M059J (cell line): ENCODE data around the gene KRTAP10-3. TPM values are rescaled to one million over a fixed set of nuclear protein-coding genes. Genes with fewer than 3 reads are reported as not detected.
"Not testable (repeated sequence)": the region's sequence is repeated elsewhere in the genome, so short reads cannot be mapped to it uniquely, and the experiment has no call there.

Experiments used
- DNase-seq: peaks from one replicate; pipeline ENCODE4 v3.0.0-alpha.2; 2012; ENCODE audit warnings: low read depth
- total RNA-seq: library from RNA; depleted of rRNA; stranded (reverse); fragments of >200 nt; shearing (Covaris generic); gene quantifications from 2 replicates; pipeline ENCODE4 v1.2.3, GENCODE V29; 2014

Gene KRTAP10-3
- total RNA-seq, 1 experiment from 2014 or later: not detected

DNA sequence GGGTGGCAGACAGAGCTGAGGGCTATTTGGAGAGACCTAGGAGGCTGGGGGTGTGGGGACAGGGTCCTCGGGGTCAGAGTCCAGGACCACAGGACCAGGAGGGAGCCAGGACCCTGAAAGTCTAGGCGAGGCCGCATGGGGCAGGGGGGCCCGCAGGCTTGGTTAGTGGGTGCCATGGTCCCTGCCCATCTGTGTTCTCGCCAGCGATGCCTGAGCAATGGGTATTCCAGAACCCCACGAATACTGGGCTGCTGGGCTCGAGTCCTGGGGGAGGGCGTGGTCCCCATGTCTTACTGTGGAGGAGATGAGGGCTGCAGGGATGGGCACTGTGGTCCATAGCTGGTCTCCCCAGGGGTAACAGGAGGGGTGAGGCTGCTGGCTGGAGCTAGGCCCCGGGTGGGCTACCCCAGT is 31.7 kb upstream of the KRTAP10-3 start:
- no peak for DNase-seq

DNA sequence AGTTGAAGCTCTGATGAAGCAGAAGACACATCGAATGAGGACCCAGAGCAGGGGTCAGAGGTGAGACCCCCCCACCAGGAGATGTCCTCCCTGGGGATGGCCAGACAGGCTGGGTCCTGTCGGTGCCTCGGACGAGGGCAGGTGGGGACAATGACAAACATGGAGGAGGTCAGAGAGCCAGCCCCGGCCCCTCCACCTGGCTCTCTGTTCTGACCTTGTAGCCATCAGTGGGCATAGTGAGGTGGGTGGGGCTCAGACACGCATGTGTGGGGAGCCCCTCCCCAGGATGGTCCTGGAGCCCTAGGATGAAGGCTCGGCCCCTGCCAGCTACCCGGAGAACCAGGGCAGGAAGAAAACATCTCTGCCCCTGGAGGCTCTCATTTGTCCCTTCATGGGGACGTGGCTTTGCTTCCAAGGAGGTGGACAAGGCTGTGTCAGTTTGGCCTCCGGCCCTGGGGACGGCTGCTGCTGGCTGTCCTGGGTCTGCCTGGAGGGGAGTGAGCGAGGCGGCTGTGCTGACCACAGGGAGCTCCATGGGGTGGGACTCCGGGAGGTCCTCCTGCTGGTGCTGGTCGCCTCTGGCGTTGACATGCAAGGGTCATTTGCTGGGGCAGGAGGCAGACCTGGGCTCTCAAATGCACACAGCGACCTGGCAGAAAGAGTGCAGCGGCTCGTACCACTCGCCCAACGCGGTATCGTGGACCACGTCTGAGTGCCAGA is 31.2 kb upstream of the KRTAP10-3 start:
- no peak for DNase-seq

DNA sequence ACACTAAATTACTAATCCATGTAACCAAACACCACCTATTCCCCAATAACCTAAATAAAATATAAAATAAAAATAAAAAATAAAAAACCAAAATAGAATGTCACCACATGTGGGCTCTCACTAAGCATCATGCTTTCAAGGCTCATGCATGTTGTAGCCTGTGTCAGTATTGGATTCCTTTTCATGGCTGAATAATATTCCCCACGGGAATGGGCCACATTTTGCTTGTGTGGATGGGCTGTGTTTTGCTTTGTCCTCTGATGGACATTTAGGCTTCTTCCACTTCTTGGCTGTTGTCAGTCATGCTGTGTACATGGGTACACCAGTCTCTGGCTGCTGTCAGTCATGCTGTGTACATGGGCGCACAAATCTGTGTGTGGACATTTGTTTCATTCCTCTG is 30.5 kb upstream of the KRTAP10-3 start:
- DNase-seq: no peak

DNA sequence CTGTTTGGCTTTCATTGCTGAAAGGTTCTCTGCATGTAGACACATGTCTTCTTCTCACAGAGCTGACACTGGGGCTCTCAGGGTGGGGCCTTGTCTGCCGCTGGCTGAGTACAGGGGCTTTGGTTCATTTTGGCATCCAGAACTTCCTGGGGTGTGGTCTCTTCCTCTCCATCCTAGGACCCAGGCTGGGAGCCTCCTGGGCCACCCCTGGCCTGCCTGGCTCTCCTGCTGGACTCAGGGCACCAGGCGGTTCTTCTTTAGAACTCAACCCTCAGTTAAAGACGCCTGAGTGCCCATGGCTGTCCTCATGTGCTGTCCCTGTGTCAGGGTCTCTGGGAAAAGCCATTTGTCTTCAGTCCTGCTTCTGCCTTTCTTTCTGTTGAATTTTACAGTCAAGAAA is 27.3 kb upstream of the KRTAP10-3 start:
- DNase-seq: no peak

GRCh38 chr21:44583800-44584147 is 25.2 kb upstream of the KRTAP10-3 start:
- no peak for DNase-seq

GRCh38 chr21:44583089-44583799 is 24.6 kb upstream of the KRTAP10-3 start:
- no peak for DNase-seq

DNA sequence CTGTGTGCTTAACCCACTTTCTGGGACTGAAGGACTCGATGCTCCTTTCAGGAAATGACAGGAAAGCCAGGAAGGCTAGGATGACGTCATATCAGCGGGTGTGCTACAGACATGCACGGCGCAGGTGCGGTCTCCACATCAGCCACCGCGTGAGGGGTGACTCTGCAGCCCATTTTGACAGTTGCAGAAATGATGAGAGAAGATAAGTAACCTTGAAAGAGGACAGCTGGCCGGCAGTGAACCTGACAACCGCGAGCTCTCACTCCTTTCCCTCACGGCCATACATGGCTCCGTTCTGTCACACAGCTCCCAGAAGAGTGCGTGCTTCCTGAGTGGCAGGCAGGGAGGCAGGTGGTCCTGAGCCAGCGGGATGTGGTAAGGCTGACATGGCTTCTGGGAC is 23.5 kb upstream of the KRTAP10-3 start:
- no peak for DNase-seq

DNA sequence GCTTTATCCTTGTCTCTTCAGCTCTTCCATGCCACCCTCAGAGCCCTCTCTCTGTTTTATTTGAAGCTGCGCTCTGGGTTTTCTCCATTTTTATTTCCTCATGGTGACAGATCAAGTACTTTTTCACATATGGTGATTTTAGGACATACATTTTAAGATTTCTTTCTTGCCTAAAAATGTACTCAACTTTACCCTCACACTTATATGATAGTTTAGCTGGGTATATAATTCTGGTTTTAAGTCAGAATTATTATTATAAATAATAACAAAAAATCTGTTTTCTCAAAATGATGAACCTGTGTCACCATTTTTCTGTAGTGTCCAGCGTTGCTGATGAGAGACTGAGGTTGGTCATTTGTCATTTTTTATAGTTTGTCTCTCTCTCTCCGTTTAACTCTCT is 22.6 kb upstream of the KRTAP10-3 start:
- DNase-seq: no peak

- not testable (repeated sequence) for DNase-seq
Measured at GRCh38 chr21:44580231-44580821, 21.7 kb upstream of the KRTAP10-3 start, which contains the start of gene KRTAP10-5. Gene KRTAP10-5 (minus strand): TSS chr21:44580604. CDS start chr21:44580578, 26 bp downstream.

DNA sequence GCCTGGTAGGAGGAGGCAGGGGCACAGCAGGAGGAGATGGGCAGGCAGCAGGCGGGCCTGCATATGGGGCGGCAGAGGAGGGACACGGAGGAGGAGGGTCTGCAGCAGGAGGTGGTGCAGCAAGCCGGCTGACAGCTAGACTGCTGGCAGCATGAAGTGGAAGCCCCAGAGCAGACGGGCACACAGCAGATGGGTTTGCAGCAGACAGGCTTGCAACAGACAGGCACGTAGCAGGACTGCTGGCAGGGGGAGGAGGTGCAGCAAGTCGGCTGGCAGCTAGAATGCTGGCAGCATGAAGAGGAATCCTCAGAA is 21.2 kb upstream of the KRTAP10-3 start:
- no peak for DNase-seq

- no peak for DNase-seq
Measured at GRCh38 chr21:44579056-44579832, 20.6 kb upstream of the KRTAP10-3 start.

DNA sequence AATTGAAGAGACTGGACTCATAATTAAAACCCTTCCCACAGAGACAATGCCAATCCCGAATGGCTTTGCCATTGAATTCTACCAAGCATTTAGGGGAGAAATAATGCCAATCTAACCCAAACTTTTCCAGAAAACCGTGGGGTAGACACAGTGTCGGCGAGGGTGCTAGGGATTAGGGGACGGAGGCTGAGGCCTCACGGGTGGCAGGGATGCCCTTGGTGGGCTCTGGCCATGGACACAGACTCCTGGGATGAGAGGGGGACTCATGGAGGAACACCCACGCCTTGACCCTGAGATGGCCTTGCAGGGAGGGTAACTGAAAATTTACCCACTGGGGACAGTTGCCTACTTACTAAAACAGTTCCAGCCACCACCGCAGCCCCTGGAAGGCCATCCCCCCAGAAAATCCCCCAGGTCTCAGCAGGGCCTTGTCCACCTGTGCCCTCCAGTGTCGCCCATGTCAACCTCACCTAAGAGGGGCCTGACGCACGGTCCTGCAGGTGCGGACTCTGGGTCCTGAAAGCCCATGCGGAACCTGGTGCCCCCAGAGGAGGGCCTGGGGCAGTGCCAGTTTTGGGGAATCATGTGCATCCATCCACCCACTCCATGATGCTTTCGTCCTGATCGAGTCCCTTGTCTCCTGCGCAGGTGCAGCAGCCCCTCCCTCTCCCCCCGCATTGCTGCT is 19.9 kb upstream of the KRTAP10-3 start:
- DNase-seq: no peak

- no peak for DNase-seq
Measured at GRCh38 chr21:44576025-44576420, 17.4 kb upstream of the KRTAP10-3 start.

- no peak for DNase-seq
Measured at GRCh38 chr21:44575307-44576024, 16.9 kb upstream of the KRTAP10-3 start.

GRCh38 chr21:44574457-44575306 is 16.1 kb upstream of the KRTAP10-3 start:
- DNase-seq: no peak

DNA sequence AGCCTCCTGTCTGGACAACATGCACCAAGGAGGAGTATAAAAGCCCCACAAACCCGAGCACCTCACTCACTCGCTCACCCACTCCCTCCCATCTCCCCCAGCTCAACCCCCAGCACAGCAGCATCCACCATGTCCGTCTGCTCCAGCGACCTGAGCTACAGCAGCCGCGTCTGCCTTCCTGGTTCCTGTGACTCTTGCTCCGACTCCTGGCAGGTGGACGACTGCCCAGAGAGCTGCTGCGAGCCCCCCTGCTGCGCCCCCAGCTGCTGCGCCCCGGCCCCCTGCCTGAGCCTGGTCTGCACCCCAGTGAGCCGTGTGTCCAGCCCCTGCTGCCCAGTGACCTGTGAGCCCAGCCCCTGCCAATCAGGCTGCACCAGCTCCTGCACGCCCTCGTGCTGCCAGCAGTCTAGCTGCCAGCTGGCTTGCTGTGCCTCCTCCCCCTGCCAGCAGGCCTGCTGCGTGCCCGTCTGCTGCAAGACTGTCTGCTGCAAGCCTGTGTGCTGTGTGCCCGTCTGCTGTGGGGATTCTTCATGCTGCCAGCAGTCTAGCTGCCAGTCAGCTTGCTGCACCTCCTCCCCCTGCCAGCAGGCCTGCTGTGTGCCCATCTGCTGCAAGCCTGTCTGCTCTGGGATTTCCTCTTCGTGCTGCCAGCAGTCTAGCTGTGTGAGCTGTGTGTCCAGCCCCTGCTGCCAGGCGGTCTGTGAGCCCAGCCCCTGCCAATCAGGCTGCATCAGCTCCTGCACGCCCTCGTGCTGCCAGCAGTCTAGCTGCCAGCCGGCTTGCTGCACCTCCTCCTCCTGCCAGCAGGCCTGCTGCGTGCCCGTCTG is 15.2 kb upstream of the KRTAP10-3 start, which contains the start of gene KRTAP10-4:
Gene KRTAP10-4 (plus strand): TSS at position 100 of the 827 bp plus-strand sequence. CDS start 30 bp downstream, at position 130.
- not testable (repeated sequence) for DNase-seq

DNA sequence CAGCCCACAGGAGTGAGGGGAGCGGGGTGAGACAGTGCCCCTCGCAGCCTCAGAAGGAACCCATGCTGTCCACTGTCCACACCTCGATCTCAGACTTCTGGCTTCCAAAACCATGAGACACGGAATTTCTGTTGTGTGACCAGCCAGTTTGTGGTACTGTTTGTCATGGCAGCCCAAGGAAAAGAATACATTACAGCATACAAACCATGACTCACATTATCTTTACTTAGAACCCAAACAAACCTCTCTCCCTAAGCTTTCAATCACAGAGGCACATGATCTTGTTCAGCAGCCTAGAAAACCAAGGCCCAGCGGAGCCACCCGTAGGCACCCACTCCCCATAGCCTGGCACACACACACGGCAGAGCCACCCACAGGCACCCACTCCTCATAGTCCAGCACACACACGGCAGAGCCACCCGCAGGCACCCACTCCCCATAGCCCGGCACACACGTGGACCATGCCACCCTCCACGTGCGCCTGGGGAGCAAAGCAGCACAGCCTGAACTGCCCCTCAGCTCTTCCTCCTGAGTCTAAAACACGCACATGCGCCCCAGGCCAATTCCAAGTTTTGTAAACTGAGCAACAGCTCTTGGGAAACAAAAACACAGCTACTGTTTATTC is 14.5 kb upstream of the KRTAP10-3 start:
- DNase-seq: peak; percentile 54
